ENCODE data around the gene PARD3B. TPM values are rescaled to one million over a fixed set of nuclear protein-coding genes. Genes with fewer than 3 reads are reported as not detected.

Gene PARD3B
- total RNA-seq, 1 experiment from 2014 or later: 2.0 TPM

DNA sequence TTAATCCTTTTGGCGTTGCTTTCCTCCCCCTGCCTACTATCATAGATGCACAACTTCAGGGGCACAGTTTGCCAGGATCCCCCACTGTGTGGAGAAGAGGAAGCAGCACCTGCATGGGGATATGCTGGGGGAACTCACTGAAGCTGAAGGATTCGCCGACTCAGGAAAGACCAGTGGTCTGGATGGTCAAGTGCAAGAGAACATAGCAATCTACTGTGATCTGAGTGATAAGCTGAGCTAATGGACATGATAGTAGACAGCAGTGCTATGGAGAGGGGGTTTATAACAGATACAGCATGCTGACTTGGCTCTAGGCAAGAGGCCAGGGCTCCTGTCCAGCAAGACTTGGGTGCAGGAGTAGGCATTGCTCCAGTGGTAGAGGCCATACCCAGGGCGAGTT, 1012.6 kb downstream of the PARD3B start:
- POLR2A ChIA-PET: no interaction called here
- intact Hi-C loops (cut with micrococcal nuclease): no loop called here
- DNase-seq (ENCODE audit: low read depth, low spot score) (no peak), ATAC-seq (no peak)
- Histone ChIP-seq H3K27ac (ENCODE audit: low read depth, low read length) (no peak overlapping the region), H3K36me3 (ENCODE audit: control insufficient read depth in 1 of 2, insufficient read depth in 2 of 2, low read length in 2 of 2) (no peaks in the 10 kb centered on the region), H3K79me2 (ENCODE audit: insufficient read depth, low read length) (no peaks in the 10 kb centered on the region), H3K4me1 (ENCODE audit: control insufficient read depth in 1 of 2, insufficient read depth in 2 of 2, low read length in 2 of 2) (no peaks in the 10 kb centered on the region), H2AFZ (ENCODE audit: low read depth, low read length, poor library complexity, severe bottlenecking) (no peak overlapping the region), H3K9ac (ENCODE audit: low read length) (no peak overlapping the region), H3K27me3 (ENCODE audit: insufficient read depth, low read length) (peaks cover 11% of the 10 kb centered on the region; the same call in 1 of the 2 replicates), H3K9me2 (ENCODE audit: insufficient read depth) (no peaks in the 10 kb centered on the region), H3K9me3 (ENCODE audit: control insufficient read depth in 1 of 2, insufficient read depth in 1 of 2, low read depth in 1 of 2, low read length in 2 of 2) (no peaks in the 10 kb centered on the region), H3K4me2 (ENCODE audit: low read length) (no peak overlapping the region), H4K20me1 (ENCODE audit: insufficient read depth) (no peaks in the 10 kb centered on the region), H3K4me3 (replicated peaks in 1 of 2; ENCODE audit: low read depth in 1 of 2, low read length in 2 of 2) (no peak overlapping the region)
- TF ChIP-seq, protein P1, sequence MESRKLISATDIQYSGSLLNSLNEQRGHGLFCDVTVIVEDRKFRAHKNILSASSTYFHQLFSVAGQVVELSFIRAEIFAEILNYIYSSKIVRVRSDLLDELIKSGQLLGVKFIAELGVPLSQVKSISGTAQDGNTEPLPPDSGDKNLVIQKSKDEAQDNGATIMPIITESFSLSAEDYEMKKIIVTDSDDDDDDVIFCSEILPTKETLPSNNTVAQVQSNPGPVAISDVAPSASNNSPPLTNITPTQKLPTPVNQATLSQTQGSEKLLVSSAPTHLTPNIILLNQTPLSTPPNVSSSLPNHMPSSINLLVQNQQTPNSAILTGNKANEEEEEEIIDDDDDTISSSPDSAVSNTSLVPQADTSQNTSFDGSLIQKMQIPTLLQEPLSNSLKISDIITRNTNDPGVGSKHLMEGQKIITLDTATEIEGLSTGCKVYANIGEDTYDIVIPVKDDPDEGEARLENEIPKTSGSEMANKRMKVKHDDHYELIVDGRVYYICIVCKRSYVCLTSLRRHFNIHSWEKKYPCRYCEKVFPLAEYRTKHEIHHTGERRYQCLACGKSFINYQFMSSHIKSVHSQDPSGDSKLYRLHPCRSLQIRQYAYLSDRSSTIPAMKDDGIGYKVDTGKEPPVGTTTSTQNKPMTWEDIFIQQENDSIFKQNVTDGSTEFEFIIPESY (IDR thresholded peaks at IDR 0.05; ENCODE audit: extremely low read depth, insufficient replicate concordance, low read length): no peak
- no peak for TF ChIP-seq JUND (IDR thresholded peaks at IDR 0.05)
- no peak for TF ChIP-seq REST (IDR thresholded peaks at IDR 0.05; ENCODE audit: low read depth)
- TF ChIP-seq ELF1 (IDR thresholded peaks at IDR 0.05; ENCODE audit: borderline replicate concordance, low read depth): no peak
- BruUV-seq (replicated peaks): no TSS peak
- RAD21 ChIA-PET (ENCODE audit: low non-redundant PET in 1 of 2, low total read pairs in 2 of 2, uncharacterized antibody in 2 of 2, unreplicated experiment in 2 of 2): no interaction called here
- CTCF ChIA-PET: no interaction called here
